Right atrium auricular region (tissue), 2 donors: ENCODE measurements around the gene RFC3. TPM values are rescaled to one million over a fixed set of nuclear protein-coding genes. Genes with fewer than 3 reads are reported as not detected.
A peak's percentile ranks its signal among the peaks of the same experiment; 100 is the strongest.

Experiments
- DNase-seq: peaks from one replicate; pipeline ENCODE4 v3.0.0-alpha.2; 2019; ENCODE audit warnings: low spot score
- H3K27ac ChIP-seq, 2 donors: fragments of 200-600 bp; sonication (generic); 1 replicate in 1 of 2; 2 replicates in 1 of 2; pipeline ENCODE4 v1.5.1; 2016 to 2019
- H3K27me3 ChIP-seq, 2 donors: fragments of 200-600 bp; sonication (generic); one replicate each; pipeline versions ENCODE4 v1.5.1 to v1.6.0; 2017 to 2019
- H3K36me3 ChIP-seq: fragments of 200-600 bp; sonication (generic); one replicate; pipeline ENCODE4 v1.5.1; 2016
- H3K4me1 ChIP-seq, 2 donors: fragments of 200-600 bp; sonication (generic); one replicate each; pipeline versions ENCODE4 v1.5.1 to v1.6.0; 2017 to 2019
- H3K4me3 ChIP-seq, 2 donors: fragments of 200-600 bp; sonication (generic); 1 replicate in 1 of 2; 2 replicates in 1 of 2; pipeline ENCODE4 v1.5.1; 2017 to 2019; ENCODE audit warnings: mild to moderate bottlenecking in 1 of 2, moderate library complexity in 1 of 2
- H3K9me3 ChIP-seq, 2 donors: fragments of 200-600 bp; sonication (generic); one replicate each; pipeline ENCODE4 v1.5.1; 2019
- total RNA-seq, 2 donors: library from RNA; depleted of rRNA; stranded (reverse); fragments of >200 nt; gene quantifications; one replicate each; pipeline ENCODE4 v1.1.0, GENCODE V29; 2016
- TF ChIP-seq, protein P1 (sequence below), 2 donors: fragments of 200-600 bp; sonication (generic); IDR thresholded peaks; one replicate each; pipeline ENCODE4 v1.5.1; 2019; ENCODE audit warnings: antibody characterized with exemption in 2 of 2

The RFC3 gene
- total RNA-seq, 2 donors from 2014 or later: 3.3 to 4.9 TPM

DNA sequence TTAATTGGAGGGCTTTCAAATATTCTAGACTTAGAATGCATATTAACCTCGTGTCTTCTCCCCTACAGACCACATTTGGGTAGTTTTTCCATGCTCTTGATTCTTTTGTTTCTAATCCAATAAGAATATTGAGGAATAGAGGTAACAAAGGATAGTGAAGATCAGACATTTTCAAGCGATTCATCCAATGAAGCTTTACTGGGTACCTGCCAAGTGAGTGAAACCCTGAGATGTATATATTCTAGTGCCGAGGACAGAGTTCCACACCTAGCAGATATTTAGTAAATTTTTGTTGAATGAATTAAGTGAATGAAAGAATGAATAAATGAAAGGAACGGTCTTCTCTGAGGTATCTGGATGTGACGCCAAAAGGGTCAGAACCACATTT lies 442 bp upstream of the RFC3 start:
- Histone ChIP-seq H3K9me3 (no peaks in the 10 kb centered on the region), H3K4me1 (no peaks in the 10 kb centered on the region), H3K4me3 (peak overlapping the region; percentile 61 to 84), H3K27me3 (no peaks in the 10 kb centered on the region), H3K36me3 (no peaks in the 10 kb centered on the region), H3K27ac (peak overlapping the region; percentile 64 to 68)
- no peak for DNase-seq
- TF ChIP-seq, protein P1, sequence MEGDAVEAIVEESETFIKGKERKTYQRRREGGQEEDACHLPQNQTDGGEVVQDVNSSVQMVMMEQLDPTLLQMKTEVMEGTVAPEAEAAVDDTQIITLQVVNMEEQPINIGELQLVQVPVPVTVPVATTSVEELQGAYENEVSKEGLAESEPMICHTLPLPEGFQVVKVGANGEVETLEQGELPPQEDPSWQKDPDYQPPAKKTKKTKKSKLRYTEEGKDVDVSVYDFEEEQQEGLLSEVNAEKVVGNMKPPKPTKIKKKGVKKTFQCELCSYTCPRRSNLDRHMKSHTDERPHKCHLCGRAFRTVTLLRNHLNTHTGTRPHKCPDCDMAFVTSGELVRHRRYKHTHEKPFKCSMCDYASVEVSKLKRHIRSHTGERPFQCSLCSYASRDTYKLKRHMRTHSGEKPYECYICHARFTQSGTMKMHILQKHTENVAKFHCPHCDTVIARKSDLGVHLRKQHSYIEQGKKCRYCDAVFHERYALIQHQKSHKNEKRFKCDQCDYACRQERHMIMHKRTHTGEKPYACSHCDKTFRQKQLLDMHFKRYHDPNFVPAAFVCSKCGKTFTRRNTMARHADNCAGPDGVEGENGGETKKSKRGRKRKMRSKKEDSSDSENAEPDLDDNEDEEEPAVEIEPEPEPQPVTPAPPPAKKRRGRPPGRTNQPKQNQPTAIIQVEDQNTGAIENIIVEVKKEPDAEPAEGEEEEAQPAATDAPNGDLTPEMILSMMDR (IDR thresholded peaks at IDR 0.05): no peak

DNA sequence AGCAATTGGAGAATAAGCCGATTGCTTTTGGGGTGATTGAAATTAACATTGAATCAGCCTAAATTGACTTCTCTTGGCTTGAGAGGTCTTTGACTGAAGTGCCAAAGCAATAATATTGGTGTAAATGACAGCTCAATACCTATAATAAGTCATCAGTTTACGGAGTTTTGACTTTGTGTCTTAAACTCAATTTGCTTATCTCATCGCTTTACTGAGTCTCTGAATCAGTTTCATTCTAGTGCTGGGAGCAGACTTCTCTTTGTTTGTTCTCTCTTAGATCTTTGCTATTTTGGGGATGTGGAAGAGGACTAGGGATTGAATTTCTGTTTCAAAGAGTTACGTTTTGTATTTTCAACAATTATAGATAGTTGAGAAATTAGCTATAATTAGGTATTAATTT lies 7.1 kb downstream of the RFC3 start:
- Histone ChIP-seq H3K4me1 (no peaks in the 10 kb centered on the region), H3K36me3 (no peaks in the 10 kb centered on the region), H3K4me3 (no peak overlapping the region), H3K27ac (no peak overlapping the region), H3K27me3 (no peaks in the 10 kb centered on the region), H3K9me3 (no peaks in the 10 kb centered on the region)
- TF ChIP-seq, protein P1 (IDR thresholded peaks at IDR 0.05): no peak
- DNase-seq: no peak

DNA sequence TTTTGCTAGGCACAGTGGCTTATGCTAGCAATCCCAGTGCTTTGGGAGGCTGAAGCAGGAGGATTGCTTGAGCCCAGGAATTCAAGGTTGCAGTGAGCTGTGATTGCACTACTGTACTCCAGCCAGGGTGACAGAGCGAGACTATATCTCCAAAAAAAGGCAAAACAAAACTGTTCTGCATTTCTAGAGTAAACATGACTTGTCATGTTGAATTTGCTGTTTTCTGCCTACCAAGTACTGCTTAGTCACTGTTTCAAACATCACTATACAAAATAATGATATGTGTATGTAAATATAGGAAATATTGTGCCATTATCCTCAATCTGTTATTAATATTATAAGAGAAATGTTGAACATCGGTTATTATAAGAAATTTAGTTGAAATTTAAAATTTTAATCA lies 9.2 kb downstream of the RFC3 start:
- H3K9me3 ChIP-seq: no peaks in the 10 kb centered on the region
- H3K4me3 ChIP-seq: no peak overlapping the region
- DNase-seq: no peak
- H3K4me1 ChIP-seq: no peaks in the 10 kb centered on the region
- H3K27me3 ChIP-seq: no peaks in the 10 kb centered on the region
- no peak overlapping the region for H3K27ac ChIP-seq
- no peaks in the 10 kb centered on the region for H3K36me3 ChIP-seq
- TF ChIP-seq, protein P1 (IDR thresholded peaks at IDR 0.05): no peak

DNA sequence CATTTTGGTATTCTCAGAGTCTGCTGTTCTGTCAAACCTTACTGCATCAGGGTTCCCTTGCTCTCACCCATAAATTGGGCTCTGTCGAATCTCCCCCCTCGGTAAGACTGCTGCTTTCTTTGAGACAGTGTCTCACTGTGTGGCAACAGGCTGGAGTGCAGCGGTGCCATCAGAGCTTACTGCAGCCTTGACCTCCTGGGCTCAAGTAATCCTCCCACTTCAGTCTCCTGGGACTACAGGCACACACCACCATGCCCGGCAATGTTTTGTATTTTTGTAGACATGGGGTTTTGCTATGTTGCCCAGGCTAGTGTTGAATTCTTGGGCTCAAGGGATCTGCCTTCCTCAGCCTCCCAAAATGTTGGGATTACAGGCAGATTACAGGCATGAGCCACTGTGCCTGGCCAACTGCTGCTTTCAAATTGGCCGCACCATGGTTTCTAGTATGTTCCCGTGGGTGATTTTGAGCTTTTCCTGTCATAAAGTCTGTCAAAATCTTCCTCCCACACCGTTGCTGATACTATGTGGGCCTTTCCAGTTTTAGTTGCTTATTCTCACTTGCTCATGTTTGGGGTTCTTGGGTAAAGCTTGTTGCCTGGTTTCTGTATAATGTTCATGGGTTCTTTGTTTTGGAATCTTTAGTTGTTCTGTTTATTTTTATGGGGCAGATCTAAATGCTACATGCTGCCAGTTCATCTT lies 10.6 kb downstream of the RFC3 start:
- no peak for DNase-seq
- TF ChIP-seq, protein P1 (IDR thresholded peaks at IDR 0.05): no peak
- Histone ChIP-seq H3K27me3 (no peaks in the 10 kb centered on the region), H3K36me3 (no peaks in the 10 kb centered on the region), H3K4me3 (no peak overlapping the region), H3K27ac (no peak overlapping the region), H3K9me3 (no peaks in the 10 kb centered on the region), H3K4me1 (no peaks in the 10 kb centered on the region)

DNA sequence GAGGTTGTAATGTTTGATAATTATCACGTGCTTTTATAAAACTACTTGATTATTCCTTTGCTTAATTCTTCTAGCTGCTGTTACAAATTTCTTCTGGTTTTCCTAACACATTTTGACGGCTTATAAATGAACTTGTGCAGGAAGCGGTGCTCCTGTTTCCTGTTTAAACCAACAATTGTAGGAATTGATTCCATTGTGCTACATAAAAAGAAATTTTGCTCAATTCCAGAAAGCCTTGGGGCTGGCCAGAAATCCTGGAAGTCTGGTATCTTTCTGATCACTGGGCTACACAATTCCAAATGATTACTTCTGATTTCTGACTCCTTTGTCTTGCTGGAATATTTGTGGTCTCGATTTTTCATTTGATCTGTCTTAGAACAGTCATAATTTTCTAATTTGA lies 14.9 kb downstream of the RFC3 start:
- TF ChIP-seq, protein P1 (IDR thresholded peaks at IDR 0.05): no peak
- no peak for DNase-seq
- Histone ChIP-seq H3K27ac (peak overlapping the region in 1 of 2 donors; percentile 19), H3K4me3 (no peak overlapping the region), H3K4me1 (no peaks in the 10 kb centered on the region), H3K27me3 (no peaks in the 10 kb centered on the region), H3K9me3 (no peaks in the 10 kb centered on the region), H3K36me3 (peaks cover 8% of the 10 kb centered on the region)

- H3K4me3 ChIP-seq: no peak overlapping the region
- TF ChIP-seq, protein P1 (IDR thresholded peaks at IDR 0.05): no peak
- H3K9me3 ChIP-seq: no peaks in the 10 kb centered on the region
- no peaks in the 10 kb centered on the region for H3K4me1 ChIP-seq
- H3K27ac ChIP-seq: no peak overlapping the region
- no peak for DNase-seq
- H3K36me3 ChIP-seq: peaks cover 8% of the 10 kb centered on the region
- no peaks in the 10 kb centered on the region for H3K27me3 ChIP-seq
Observed at GRCh38 chr13:33838647-33839046, 20.7 kb downstream of the RFC3 start.
